GM08714 (cell line): ENCODE results near the gene PRICKLE1.
"Not testable (repeated sequence)": the region's sequence is repeated elsewhere in the genome, so short reads cannot be mapped to it uniquely, and the experiment has no call there.

Experiments used
- H3K4me3 ChIP-seq: fragments of 200-500 bp; sonication (Bioruptor generic); 2 replicates; pipeline ENCODE4 v1.5.1; 2014; ENCODE audit warnings: mild to moderate bottlenecking, low read length, inconsistent platforms
- ZNF274 ChIP-seq: IDR thresholded peaks from 2 replicates; pipeline ENCODE4 v1.6.1; 2012; ENCODE audit warnings: mild to moderate bottlenecking, low read depth, low read length

Gene PRICKLE1

GRCh38 chr12:42552822-42553221, 36.7 kb downstream of the PRICKLE1 start:
- no peak overlapping the region for H3K4me3 ChIP-seq
- TF ChIP-seq ZNF274 = no peak

GRCh38 chr12:42550800-42551199, 38.7 kb downstream of the PRICKLE1 start:
- no peak overlapping the region for H3K4me3 ChIP-seq
- TF ChIP-seq ZNF274 = no peak

- TF ChIP-seq ZNF274 = no peak
- H3K4me3 ChIP-seq = no peak overlapping the region
These were observed 42.8 kb downstream of the PRICKLE1 start for GRCh38 chr12:42546709-42547108.

- H3K4me3 ChIP-seq = no peak overlapping the region
- no peak for TF ChIP-seq ZNF274
These were observed 47.6 kb downstream of the PRICKLE1 start for GRCh38 chr12:42541965-42542364.

- H3K4me3 ChIP-seq = not testable (repeated sequence)
These were observed 48.2 kb downstream of the PRICKLE1 start for GRCh38 chr12:42541308-42541707.

- no peak for TF ChIP-seq ZNF274
- no peak overlapping the region for H3K4me3 ChIP-seq
These were observed 49.9 kb downstream of the PRICKLE1 start for GRCh38 chr12:42539696-42540095.

- TF ChIP-seq ZNF274 = no peak
- H3K4me3 ChIP-seq = no peak overlapping the region
These were observed 51.3 kb downstream of the PRICKLE1 start for GRCh38 chr12:42538203-42538602.

GRCh38 chr12:42534184-42534838, 55.2 kb downstream of the PRICKLE1 start:
- no peak for TF ChIP-seq ZNF274
- H3K4me3 ChIP-seq = no peak overlapping the region

GRCh38 chr12:42530284-42530683, 59.3 kb downstream of the PRICKLE1 start:
- TF ChIP-seq ZNF274 = no peak

GRCh38 chr12:42525444-42525843, 64.1 kb downstream of the PRICKLE1 start:
- no peak for TF ChIP-seq ZNF274
- H3K4me3 ChIP-seq = no peak overlapping the region

More at GRCh38 chr12:42530284-42530683, 59.3 kb downstream of the PRICKLE1 start:
- no peak overlapping the region for H3K4me3 ChIP-seq

- no peak for TF ChIP-seq ZNF274
- H3K4me3 ChIP-seq = no peak overlapping the region
These were observed 64.8 kb downstream of the PRICKLE1 start for GRCh38 chr12:42524716-42525115.

GRCh38 chr12:42516573-42516972, 73.0 kb downstream of the PRICKLE1 start:
- H3K4me3 ChIP-seq = no peak overlapping the region
- TF ChIP-seq ZNF274 = no peak

- no peak for TF ChIP-seq ZNF274
- H3K4me3 ChIP-seq = no peak overlapping the region
These were observed 77.9 kb downstream of the PRICKLE1 start for GRCh38 chr12:42511656-42512055.

- TF ChIP-seq ZNF274 = no peak
- H3K4me3 ChIP-seq = no peak overlapping the region
These were observed 78.7 kb downstream of the PRICKLE1 start for GRCh38 chr12:42510823-42511222.

- no peak overlapping the region for H3K4me3 ChIP-seq
- no peak for TF ChIP-seq ZNF274
These were observed 80.6 kb downstream of the PRICKLE1 start for GRCh38 chr12:42508913-42509460.

GRCh38 chr12:42507565-42507964, 82.0 kb downstream of the PRICKLE1 start:
- no peak overlapping the region for H3K4me3 ChIP-seq
- no peak for TF ChIP-seq ZNF274
